A549 (cell line): ENCODE measurements around the gene SERINC5. TPM values are rescaled to one million over a fixed set of nuclear protein-coding genes. Genes with fewer than 3 reads are reported as not detected.
A peak's percentile ranks its signal among the peaks of the same experiment; 100 is the strongest.

ENCODE experiments used
- ATAC-seq, 2 experiments: fragments of 200-7000 bp in 1 of 2; fragments of >200 bp in 1 of 2; cut with Nextera tagmentation in 1 of 2; cut with Tn5 transposase in 1 of 2; 3 replicates each; pipeline versions ENCODE4 v1.8.0 to v1.9.1; 2018 to 2020; ENCODE audit warnings: mild to moderate bottlenecking in 1 of 2, moderate library complexity in 1 of 2
- CTCF ChIA-PET: fragments of 300-600 bp; sonication (Branson Sonifier 250); formaldehyde crosslinking; extraction: SDS; loops from one replicate; lab custom pipeline; 2021; ENCODE audit warnings: antibody characterized with exemption, inconsistent platforms; lab: Yijun Ruan, JAX
- POLR2A ChIA-PET: fragments of 350-600 bp; formaldehyde crosslinking; extraction: SDS; loops from one replicate; lab custom pipeline; 2021; ENCODE audit warnings: antibody characterized with exemption, inconsistent platforms; lab: Yijun Ruan, JAX
- DNase-seq, 2 experiments: peaks; one replicate each; pipeline versions ENCODE4 v3.0.0 to v3.0.0-alpha.2; 2011 to 2016; ENCODE audit warnings: low read depth in 1 of 2, low spot score in 1 of 2
- FAIRE-seq: peaks from 2 replicates; lab custom pipeline; 2011; peaks lifted over from hg19 to GRCh38; lab: Jason Lieb, UNC
- H3K27ac ChIP-seq, 2 experiments: fragments of >200 bp; sonication (Bioruptor Twin); formaldehyde crosslinking; 3 replicates each; pipeline ENCODE4 v1.5.1; 2016 to 2017
- H3K4me1 ChIP-seq: fragments of >200 bp; sonication (Bioruptor Twin); formaldehyde crosslinking; 3 replicates; pipeline ENCODE4 v1.6.1; 2016
- H3K4me2 ChIP-seq: fragments of >200 bp; sonication (Bioruptor Twin); formaldehyde crosslinking; 3 replicates; pipeline ENCODE4 v1.6.1; 2016
- H3K4me3 ChIP-seq: fragments of >200 bp; sonication (Bioruptor Twin); formaldehyde crosslinking; 3 replicates; pipeline ENCODE4 v1.5.1; 2016
- H3K9me3 ChIP-seq: fragments of >200 bp; sonication (Bioruptor Twin); formaldehyde crosslinking; 3 replicates; pipeline ENCODE4 v1.6.1; 2016
- BHLHE40 ChIP-seq: IDR thresholded peaks from 2 replicates; pipeline ENCODE4 v1.6.1; 2012; ENCODE audit warnings: low read depth, low read length, inconsistent platforms
- CBX2 ChIP-seq: fragments of 200-600 bp; sonication (generic); IDR thresholded peaks from 2 replicates; pipeline ENCODE4 v1.6.1; 2016; ENCODE audit warnings: low read depth, mild to moderate bottlenecking, borderline replicate concordance
- CBX8 ChIP-seq: fragments of 200-600 bp; sonication (generic); IDR thresholded peaks from 2 replicates; pipeline ENCODE4 v1.6.1; 2016
- CEBPB ChIP-seq, 2 experiments: fragments of >200 bp in 1 of 2; sonication (Bioruptor Twin) in 1 of 2; formaldehyde crosslinking in 1 of 2; IDR thresholded peaks; 2 replicates each; pipeline ENCODE4 v1.6.1; 2012 to 2016
- E2F6 ChIP-seq: IDR thresholded peaks from 2 replicates; pipeline ENCODE4 v1.6.1; 2012; ENCODE audit warnings: low read depth, borderline replicate concordance
- EHF ChIP-seq: fragments of 250-450 bp; sonication (Bioruptor Pico); IDR thresholded peaks from 2 replicates; pipeline ENCODE4 v1.5.0; 2020; ENCODE audit warnings: mild to moderate bottlenecking
- EP300 ChIP-seq, 2 experiments: fragments of >200 bp; sonication (Bioruptor Twin); formaldehyde crosslinking; IDR thresholded peaks; 2 replicates in 1 of 2; 3 replicates in 1 of 2; pipeline ENCODE4 v1.6.1; 2016 to 2017
- FOSB ChIP-seq: fragments of 250-450 bp; sonication (Bioruptor Pico); IDR thresholded peaks from 2 replicates; pipeline ENCODE4 v1.5.0; 2020; ENCODE audit warnings: mild to moderate bottlenecking, moderate library complexity
- FOXS1 ChIP-seq: fragments of 250-450 bp; sonication (Bioruptor Pico); IDR thresholded peaks from 2 replicates; pipeline ENCODE4 v1.5.0; 2020; ENCODE audit warnings: mild to moderate bottlenecking, moderate library complexity
- GATA3 ChIP-seq: IDR thresholded peaks from 2 replicates; pipeline ENCODE4 v1.6.1; 2012; ENCODE audit warnings: borderline replicate concordance
- HDAC2 ChIP-seq: fragments of 200-600 bp; sonication (generic); IDR thresholded peaks from 2 replicates; pipeline ENCODE4 v1.6.1; 2016
- HES2 ChIP-seq: fragments of >200 bp; sonication (Bioruptor Twin); formaldehyde crosslinking; IDR thresholded peaks from 2 replicates; pipeline ENCODE4 v1.6.1; 2016
- HOXB13 ChIP-seq: fragments of 250-450 bp; sonication (Bioruptor Pico); IDR thresholded peaks from 2 replicates; pipeline ENCODE4 v1.5.0; 2020; ENCODE audit warnings: low read depth, mild to moderate bottlenecking, moderate library complexity
- MAFK ChIP-seq: fragments of 450-650 bp; IDR thresholded peaks from 2 replicates; pipeline ENCODE4 v1.6.1; 2014; ENCODE audit not compliant: partially characterized antibody
- MYC ChIP-seq: IDR thresholded peaks from 2 replicates; pipeline ENCODE4 v1.6.1; 2012; ENCODE audit warnings: mild to moderate bottlenecking, inconsistent platforms, low read length, improper control_type of control experiment, borderline replicate concordance
- NFE2L2 ChIP-seq: fragments of 150-350 bp; conservative IDR thresholded peaks from 2 replicates; pipeline ENCODE4 v1.6.1; 2014; ENCODE audit warnings: low read length
- NPAS2 ChIP-seq: fragments of 250-450 bp; sonication (Bioruptor Pico); IDR thresholded peaks from 2 replicates; pipeline ENCODE4 v1.8.0; 2022; ENCODE audit warnings: mild to moderate bottlenecking, moderate library complexity, borderline replicate concordance
- NR3C1 ChIP-seq: fragments of >200 bp; sonication (Bioruptor Twin); formaldehyde crosslinking; IDR thresholded peaks from 3 replicates; pipeline ENCODE4 v1.6.1; 2017
- POLR2A ChIP-seq: IDR thresholded peaks from 2 replicates; pipeline ENCODE4 v1.6.1; 2012; ENCODE audit warnings: mild to moderate bottlenecking, low read length
- RAD21 ChIP-seq, 2 experiments: fragments of >200 bp in 1 of 2; sonication (Bioruptor Twin) in 1 of 2; formaldehyde crosslinking in 1 of 2; IDR thresholded peaks in 1 of 2; conservative IDR thresholded peaks in 1 of 2; 2 replicates in 1 of 2; 3 replicates in 1 of 2; pipeline ENCODE4 v1.6.1; 2012 to 2018; ENCODE audit warnings: inconsistent platforms in 1 of 2
- TP53 ChIP-seq: fragments of 250-450 bp; sonication (Bioruptor Pico); IDR thresholded peaks from 2 replicates; pipeline ENCODE4 v1.5.0; 2021; ENCODE audit warnings: mild to moderate bottlenecking, moderate library complexity
- USF2 ChIP-seq: fragments of 450-650 bp; IDR thresholded peaks from 2 replicates; pipeline ENCODE4 v1.6.1; 2014; ENCODE audit warnings: antibody characterized with exemption
- WGBS: methylation state at CpG from one replicate; pipeline ENCODE4 v1.1.6; 2017; ENCODE audit errors: missing lambda C conversion rate; 5-methylcytosine and 5-hydroxymethylcytosine counted together
- polyA plus RNA-seq, 4 experiments: library from polyadenylated mRNA; depleted of rRNA in 3 of 4; stranded (reverse); fragments of >200 nt; fragmentation: RNase III in 1 of 4; extraction: RNeasy Plus Mini Kit Qiagen cat#74134 plus additional on column Dnase treatment in 1 of 4; gene quantifications; 2 replicates in 3 of 4; 3 replicates in 1 of 4; pipeline ENCODE4 v1.2.3, GENCODE V29; 2011 to 2017
- TF ChIP-seq, protein P1 (sequence below): IDR thresholded peaks from 2 replicates; pipeline ENCODE4 v1.6.1; 2012

Gene SERINC5
- polyA plus RNA-seq, 2 of the 4 experiments (the other 2 are of a cell fraction) = 7.0 to 13.4 TPM

DNA sequence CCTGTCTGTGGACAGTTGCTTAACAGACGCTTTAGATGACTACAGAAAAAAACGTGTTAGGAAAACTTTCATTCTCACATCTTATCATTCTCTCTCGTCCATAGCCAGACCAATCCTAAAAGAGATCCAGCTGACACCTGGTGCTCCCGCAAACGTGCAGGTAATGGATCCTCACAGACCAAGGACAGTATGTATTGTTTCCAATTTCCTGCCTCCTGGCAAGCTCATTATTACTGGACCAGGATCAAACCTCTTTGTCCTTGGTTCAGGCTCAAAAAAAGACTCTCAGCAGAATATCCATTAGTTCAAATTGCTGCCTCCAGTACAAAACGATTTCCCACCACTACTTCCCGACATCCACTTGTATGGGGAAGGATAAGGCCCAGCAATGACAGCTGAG is 62.4 kb downstream of the SERINC5 start:
- Histone ChIP-seq H3K9me3 (no peaks in the 10 kb centered on the region), H3K27ac (no peak overlapping the region), H3K4me3 (no peak overlapping the region), H3K4me1 (peaks cover 8% of the 10 kb centered on the region; the same call in 1 of the 3 replicates), H3K4me2 (no peak overlapping the region)
- no peak for FAIRE-seq
- no peak for DNase-seq
- ChIA-PET POLR2A (no interaction called here), CTCF (interaction anchor here (1.0 kb wide), 2 partner anchors 12 to 111 kb away, joined by 3 read pairs; no protein-coding TSS in a partner anchor)
- no peak for ATAC-seq
- TF ChIP-seq EP300 (IDR thresholded peaks at IDR 0.05) = no peak
- no peak for TF ChIP-seq HDAC2
- no peak for TF ChIP-seq NR3C1
- TF ChIP-seq HOXB13 (CRISPR knock-in tag) = no peak
- TF ChIP-seq TP53 = no peak
- TF ChIP-seq MYC = no peak
- no peak for TF ChIP-seq EHF (CRISPR knock-in tag)
- TF ChIP-seq BHLHE40 = no peak
- no peak for TF ChIP-seq CBX2
- TF ChIP-seq FOXS1 = no peak
- no peak for TF ChIP-seq RAD21 (conservative IDR thresholded peaks at IDR 0.05 in 1 of 2, IDR thresholded peaks at IDR 0.05 in 1 of 2)
- no peak for TF ChIP-seq NPAS2 (CRISPR knock-in tag)
- TF ChIP-seq CEBPB (IDR thresholded peaks at IDR 0.05) = no peak
- no peak for TF ChIP-seq HES2
- WGBS = 77% methylated on average over 7 of the region's 7 CpGs

- Histone ChIP-seq H3K4me3 (no peak overlapping the region), H3K27ac (no peak overlapping the region), H3K4me2 (0 out of 3 replicates have a peak overlapping the region, but pooled peaks have one; percentile 3), H3K9me3 (no peaks in the 10 kb centered on the region), H3K4me1 (peaks cover 8% of the 10 kb centered on the region; the same call in 1 of the 3 replicates)
- no peak for FAIRE-seq
- peak; percentile 9 for TF ChIP-seq MAFK
- TF ChIP-seq USF2 = peak; percentile 24; the same call in 1 of the 2 replicates
- no peak for TF ChIP-seq NFE2L2
- ChIA-PET CTCF (interaction anchor here (0.8 to 1.0 kb wide), 3 partner anchors 9 to 112 kb away, joined by 3 read pairs; no protein-coding TSS in a partner anchor), POLR2A (interaction anchor here (0.5 kb wide), 1 partner anchor 65 kb away, joined by 4 read pairs; no protein-coding TSS in a partner anchor)
- 89% methylated on average over 11 of the region's 11 CpGs for WGBS
- DNase-seq = peak in 1 of 2 experiments; percentile 5
- ATAC-seq = peak; percentile 43 to 51; a peak in 3 of 6 replicates
Measured at GRCh38 chr5:80192507-80193241, 63.2 kb downstream of the SERINC5 start.

- DNase-seq = no peak
- H3K27ac ChIP-seq = no peak overlapping the region
- 95% methylated on average over 4 of the region's 4 CpGs for WGBS
- H3K4me2 ChIP-seq = no peak overlapping the region
- no peak for ATAC-seq
- H3K9me3 ChIP-seq = no peaks in the 10 kb centered on the region
- no peak for FAIRE-seq
- TF ChIP-seq E2F6 = no peak
- TF ChIP-seq CEBPB (IDR thresholded peaks at IDR 0.05) = no peak
- no peak for TF ChIP-seq CBX8
- TF ChIP-seq POLR2A = no peak
- no peak for TF ChIP-seq FOXS1
- no peak for TF ChIP-seq NFE2L2
- TF ChIP-seq FOSB (CRISPR knock-in tag) = no peak
- no peak for TF ChIP-seq GATA3
- TF ChIP-seq CBX2 = no peak
- no peak for TF ChIP-seq HES2
- TF ChIP-seq, protein P1, sequence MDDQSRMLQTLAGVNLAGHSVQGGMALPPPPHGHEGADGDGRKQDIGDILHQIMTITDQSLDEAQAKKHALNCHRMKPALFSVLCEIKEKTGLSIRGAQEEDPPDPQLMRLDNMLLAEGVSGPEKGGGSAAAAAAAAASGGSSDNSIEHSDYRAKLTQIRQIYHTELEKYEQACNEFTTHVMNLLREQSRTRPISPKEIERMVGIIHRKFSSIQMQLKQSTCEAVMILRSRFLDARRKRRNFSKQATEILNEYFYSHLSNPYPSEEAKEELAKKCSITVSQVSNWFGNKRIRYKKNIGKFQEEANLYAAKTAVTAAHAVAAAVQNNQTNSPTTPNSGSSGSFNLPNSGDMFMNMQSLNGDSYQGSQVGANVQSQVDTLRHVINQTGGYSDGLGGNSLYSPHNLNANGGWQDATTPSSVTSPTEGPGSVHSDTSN = no peak
- ChIA-PET CTCF (no interaction called here), POLR2A (no interaction called here)
- H3K4me1 ChIP-seq = peaks cover 13% of the 10 kb centered on the region; the same call in 2 of the 3 replicates
- H3K4me3 ChIP-seq = no peak overlapping the region
Measured at GRCh38 chr5:80191991-80192398, 63.9 kb downstream of the SERINC5 start.
